Breast epithelium (tissue), 4 donors: ENCODE results near the gene DNAH8. TPM values are rescaled to one million over a fixed set of nuclear protein-coding genes. Genes with fewer than 3 reads are reported as not detected.

Experiments used
- DNase-seq, 2 donors: peaks; one replicate each; pipeline ENCODE4 v3.0.0-alpha.2; 2019; ENCODE audit warnings: low spot score in 2 of 2
- H3K27ac ChIP-seq, 2 donors: fragments of 200-600 bp; sonication (generic) in 1 of 2; one replicate each; pipeline ENCODE4 v1.5.1; 2016 to 2019; ENCODE audit warnings: mild to moderate bottlenecking in 1 of 2
- H3K27me3 ChIP-seq, 2 donors: fragments of 200-600 bp; sonication (generic) in 1 of 2; one replicate each; pipeline versions ENCODE4 v1.5.1 to v1.6.0; 2017 to 2019; ENCODE audit warnings: control low read depth in 1 of 2, mild to moderate bottlenecking in 1 of 2
- H3K36me3 ChIP-seq: fragments of 200-600 bp; one replicate; pipeline ENCODE4 v1.5.1; 2019
- H3K4me1 ChIP-seq, 2 donors: fragments of 200-600 bp; sonication (generic); one replicate each; pipeline ENCODE4 v1.5.1; 2016 to 2019; ENCODE audit warnings: control low read depth in 1 of 2
- H3K4me3 ChIP-seq, 3 donors: fragments of 200-600 bp; sonication (generic); 1 replicate in 2 of 3; 2 replicates in 1 of 3; pipeline ENCODE4 v1.5.1; 2016 to 2019; ENCODE audit warnings: mild to moderate bottlenecking in 3 of 3, moderate library complexity in 2 of 3
- H3K9me3 ChIP-seq, 2 donors: fragments of 200-600 bp; sonication (generic) in 1 of 2; one replicate each; pipeline ENCODE4 v1.5.1; 2016 to 2019; ENCODE audit warnings: control low read depth in 1 of 2
- POLR2A ChIP-seq: fragments of 450-650 bp; IDR thresholded peaks from one replicate; pipeline ENCODE4 v1.6.1; 2016; ENCODE audit warnings: antibody characterized with exemption, mild to moderate bottlenecking, moderate library complexity
- POLR2AphosphoS5 ChIP-seq, 3 donors: sonication (generic); formaldehyde crosslinking; IDR thresholded peaks; one replicate each; pipeline ENCODE4 v1.6.1; 2017; ENCODE audit warnings: antibody characterized with exemption in 3 of 3
- intact Hi-C: fragments of 100-400 bp; cut with DNase I; formaldehyde crosslinking; loops from one replicate; pipeline ENCODE4 v1.15.1; 2023; ENCODE audit warnings: low total_unique reads
- total RNA-seq, 3 donors: library from RNA; depleted of rRNA; stranded (reverse); fragments of >200 nt; gene quantifications; one replicate each; pipeline ENCODE4 v1.1.0, GENCODE V29; 2016
- TF ChIP-seq, protein P1 (sequence below), 3 donors: fragments of 450-650 bp; IDR thresholded peaks; one replicate each; pipeline ENCODE4 v1.5.1; 2016 to 2017; ENCODE audit warnings: antibody characterized with exemption in 3 of 3, mild to moderate bottlenecking in 3 of 3, moderate library complexity in 3 of 3

Gene DNAH8
- total RNA-seq, 3 donors from 2014 or later, result under 0.01 TPM; not detected in 1

DNA sequence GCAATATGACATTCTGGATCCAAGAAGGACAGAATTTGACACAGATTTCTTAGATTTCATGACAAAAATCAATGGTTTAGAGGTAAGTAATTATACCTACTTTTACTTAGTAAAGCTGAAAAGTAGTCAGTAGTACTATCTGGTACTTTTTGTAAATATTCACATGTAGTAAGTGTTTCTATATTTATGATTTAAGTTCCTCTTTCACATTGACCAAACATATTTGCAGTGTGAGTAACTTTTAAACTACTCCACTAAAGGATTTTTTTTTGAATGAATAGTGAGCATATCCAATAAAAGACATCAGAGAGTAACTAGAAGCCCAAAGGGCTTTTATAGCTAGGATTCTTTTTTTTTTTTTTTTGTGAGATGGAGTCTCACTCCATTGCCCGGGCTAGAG, 60.8 kb downstream of the DNAH8 start:
- H3K27me3 ChIP-seq, result no peaks in the 10 kb centered on the region
- DNase-seq, result no peak
- intact Hi-C loops, result no loop called here
- H3K36me3 ChIP-seq, result no peaks in the 10 kb centered on the region
- no peak overlapping the region for H3K27ac ChIP-seq
- TF ChIP-seq POLR2A (no peak), POLR2AphosphoS5 (IDR thresholded peaks at IDR 0.05) (no peak)
- TF ChIP-seq, protein P1, sequence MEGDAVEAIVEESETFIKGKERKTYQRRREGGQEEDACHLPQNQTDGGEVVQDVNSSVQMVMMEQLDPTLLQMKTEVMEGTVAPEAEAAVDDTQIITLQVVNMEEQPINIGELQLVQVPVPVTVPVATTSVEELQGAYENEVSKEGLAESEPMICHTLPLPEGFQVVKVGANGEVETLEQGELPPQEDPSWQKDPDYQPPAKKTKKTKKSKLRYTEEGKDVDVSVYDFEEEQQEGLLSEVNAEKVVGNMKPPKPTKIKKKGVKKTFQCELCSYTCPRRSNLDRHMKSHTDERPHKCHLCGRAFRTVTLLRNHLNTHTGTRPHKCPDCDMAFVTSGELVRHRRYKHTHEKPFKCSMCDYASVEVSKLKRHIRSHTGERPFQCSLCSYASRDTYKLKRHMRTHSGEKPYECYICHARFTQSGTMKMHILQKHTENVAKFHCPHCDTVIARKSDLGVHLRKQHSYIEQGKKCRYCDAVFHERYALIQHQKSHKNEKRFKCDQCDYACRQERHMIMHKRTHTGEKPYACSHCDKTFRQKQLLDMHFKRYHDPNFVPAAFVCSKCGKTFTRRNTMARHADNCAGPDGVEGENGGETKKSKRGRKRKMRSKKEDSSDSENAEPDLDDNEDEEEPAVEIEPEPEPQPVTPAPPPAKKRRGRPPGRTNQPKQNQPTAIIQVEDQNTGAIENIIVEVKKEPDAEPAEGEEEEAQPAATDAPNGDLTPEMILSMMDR (IDR thresholded peaks at IDR 0.05), result no peak
- no peak overlapping the region for H3K4me3 ChIP-seq
- no peaks in the 10 kb centered on the region for H3K9me3 ChIP-seq
- no peaks in the 10 kb centered on the region for H3K4me1 ChIP-seq

DNA sequence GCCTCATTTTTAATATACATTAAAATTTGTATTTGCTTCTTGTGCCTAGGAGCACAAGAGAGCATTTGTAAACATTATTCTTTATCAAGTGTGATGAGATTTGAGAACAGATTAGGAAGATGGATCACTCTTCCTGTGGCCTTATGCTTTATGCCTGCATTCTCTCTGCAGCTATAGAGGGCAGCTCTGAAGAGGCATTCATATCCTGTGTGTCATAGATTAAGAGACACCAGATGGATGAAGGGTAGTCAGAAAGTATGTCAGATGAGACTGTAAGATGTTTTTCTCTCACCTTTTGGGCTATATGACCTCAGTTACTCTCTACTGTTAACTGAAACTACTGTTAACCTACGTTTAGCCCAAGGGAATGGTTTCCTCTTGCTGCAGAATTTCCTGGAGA, 61.4 kb downstream of the DNAH8 start:
- DNase-seq, result no peak
- Histone ChIP-seq H3K27ac (no peak overlapping the region), H3K36me3 (no peaks in the 10 kb centered on the region), H3K9me3 (no peaks in the 10 kb centered on the region), H3K27me3 (no peaks in the 10 kb centered on the region), H3K4me3 (no peak overlapping the region), H3K4me1 (no peaks in the 10 kb centered on the region)
- intact Hi-C loops, result no loop called here
- no peak for TF ChIP-seq POLR2AphosphoS5 (IDR thresholded peaks at IDR 0.05)
- no peak for TF ChIP-seq POLR2A
- TF ChIP-seq, protein P1 (IDR thresholded peaks at IDR 0.05), result no peak

DNA sequence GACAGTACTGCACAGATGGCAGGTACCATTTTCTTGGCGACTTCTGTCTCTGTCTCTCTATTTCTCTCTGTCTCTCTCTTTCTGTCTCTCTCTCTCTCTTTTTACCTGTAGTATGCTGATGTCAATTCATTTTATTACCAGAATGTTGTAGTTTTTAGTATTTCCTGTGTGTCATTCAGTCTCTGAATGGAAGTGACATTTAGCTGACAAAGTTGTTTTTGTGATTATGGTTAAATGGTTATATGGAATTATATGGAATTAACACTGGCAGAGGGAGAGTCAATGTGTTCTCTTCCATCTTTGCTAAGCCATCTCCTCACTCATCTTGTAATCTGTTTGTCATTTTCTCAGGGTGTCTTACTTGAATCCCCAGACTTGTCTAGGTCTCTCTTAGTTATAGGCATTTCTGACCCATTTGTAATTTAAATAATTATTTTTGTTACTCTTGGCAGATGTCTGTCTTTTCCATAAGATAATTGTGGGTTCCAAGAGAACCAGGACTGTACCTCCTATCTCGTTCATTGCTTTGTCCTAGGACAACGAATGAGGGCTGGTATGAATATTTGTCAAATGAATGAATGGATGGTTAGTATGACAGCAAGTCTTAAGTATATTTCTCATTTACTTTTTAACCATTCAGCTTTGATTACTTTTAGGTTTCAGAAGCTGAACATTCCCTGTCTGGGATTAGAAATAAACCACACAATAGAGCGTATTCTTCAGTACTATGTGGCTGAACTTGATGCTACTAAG, 64.4 kb downstream of the DNAH8 start:
- no peaks in the 10 kb centered on the region for H3K4me1 ChIP-seq
- intact Hi-C loops, result no loop called here
- no peaks in the 10 kb centered on the region for H3K27me3 ChIP-seq
- no peaks in the 10 kb centered on the region for H3K36me3 ChIP-seq
- TF ChIP-seq, protein P1 (IDR thresholded peaks at IDR 0.05), result no peak
- TF ChIP-seq POLR2A (no peak), POLR2AphosphoS5 (IDR thresholded peaks at IDR 0.05) (no peak)
- H3K27ac ChIP-seq, result no peak overlapping the region
- DNase-seq, result no peak
- no peak overlapping the region for H3K4me3 ChIP-seq
- no peaks in the 10 kb centered on the region for H3K9me3 ChIP-seq

DNA sequence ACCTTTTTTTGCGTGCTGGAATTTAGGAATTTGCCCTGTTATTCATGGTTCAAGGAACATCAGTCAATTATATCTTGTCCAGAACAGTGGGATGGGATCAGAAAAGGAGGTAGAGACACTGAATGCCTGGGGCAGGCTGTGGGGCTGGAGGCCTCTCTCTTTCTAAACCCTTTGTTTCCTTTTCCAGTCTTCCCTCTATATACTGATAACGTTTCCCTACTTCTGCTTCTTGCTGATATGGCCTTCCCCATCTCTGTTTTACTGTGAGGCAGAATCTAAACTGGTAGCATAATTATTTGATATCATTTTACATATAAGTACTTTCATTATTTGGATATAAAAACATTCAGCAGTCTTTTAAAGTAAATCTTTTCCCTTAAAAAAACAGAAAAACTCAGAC, 67.5 kb downstream of the DNAH8 start:
- H3K9me3 ChIP-seq, result no peaks in the 10 kb centered on the region
- TF ChIP-seq, protein P1 (IDR thresholded peaks at IDR 0.05), result no peak
- TF ChIP-seq POLR2A (no peak), POLR2AphosphoS5 (IDR thresholded peaks at IDR 0.05) (no peak)
- intact Hi-C loops, result no loop called here
- no peak overlapping the region for H3K4me3 ChIP-seq
- H3K4me1 ChIP-seq, result no peaks in the 10 kb centered on the region
- DNase-seq, result no peak
- H3K27ac ChIP-seq, result no peak overlapping the region
- H3K27me3 ChIP-seq, result no peaks in the 10 kb centered on the region
- no peaks in the 10 kb centered on the region for H3K36me3 ChIP-seq

DNA sequence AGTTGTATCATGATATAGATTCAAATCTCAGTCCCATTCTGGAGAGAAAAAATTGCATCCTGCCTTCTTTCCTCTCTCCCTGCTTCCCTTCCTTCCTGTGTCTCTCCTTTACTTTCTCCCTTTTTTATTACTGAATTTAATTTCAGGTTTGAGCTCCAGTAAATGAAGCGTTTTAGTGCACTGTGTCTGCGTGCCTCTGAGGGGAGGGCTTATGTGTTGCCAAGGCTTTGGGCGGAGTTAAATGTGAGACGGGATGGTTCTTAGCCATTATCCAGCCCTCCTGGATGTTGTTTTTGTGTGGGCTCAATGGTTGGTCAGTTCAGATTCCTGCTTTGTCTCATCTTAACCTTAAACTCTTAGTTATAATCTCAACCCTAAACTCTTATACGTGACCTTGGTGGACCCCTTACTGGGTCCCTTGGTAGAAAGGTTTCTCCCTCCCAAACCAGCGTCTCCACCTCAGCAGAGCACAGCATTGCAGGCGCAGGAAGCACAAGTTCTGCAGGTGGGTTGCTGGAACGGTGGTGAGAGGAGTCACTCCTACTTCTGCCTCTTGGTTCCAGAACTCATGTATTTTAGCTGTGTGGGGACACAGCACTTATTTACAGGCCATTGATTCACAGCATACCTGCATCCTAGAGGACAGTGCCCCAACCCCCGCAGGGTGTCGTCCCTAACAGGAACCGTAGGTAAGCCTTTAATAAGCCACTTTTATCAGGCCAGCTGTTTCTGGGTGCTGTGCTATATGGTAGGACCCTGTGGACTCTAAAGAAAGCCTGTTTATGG, 68.5 kb downstream of the DNAH8 start:
- TF ChIP-seq POLR2A (no peak), POLR2AphosphoS5 (IDR thresholded peaks at IDR 0.05) (no peak)
- TF ChIP-seq, protein P1 (IDR thresholded peaks at IDR 0.05), result no peak
- Histone ChIP-seq H3K27me3 (no peaks in the 10 kb centered on the region), H3K27ac (no peak overlapping the region), H3K4me3 (no peak overlapping the region), H3K36me3 (no peaks in the 10 kb centered on the region), H3K4me1 (no peaks in the 10 kb centered on the region), H3K9me3 (no peaks in the 10 kb centered on the region)
- DNase-seq, result no peak
- intact Hi-C loops, result no loop called here
